HG02642 (cell line): ENCODE results near the gene AFP.
"Not testable (repeated sequence)": the region's sequence is repeated elsewhere in the genome, so short reads cannot be mapped to it uniquely, and the experiment has no call there.

Experiments used
- ATAC-seq: cut with Tn5 transposase; IDR thresholded peaks from one replicate; pipeline ENCODE4 v1.9.1; 2021; ENCODE audit warnings: mild to moderate bottlenecking; ENCODE audit not compliant: unreplicated experiment, poor library complexity

The AFP gene

GRCh38 chr4:73435984-73436383 lies at the start of gene AFP:
AFP (plus strand) TSS chr4:73436221; CDS start chr4:73436263, 42 bp downstream.
- ATAC-seq: no peak

GRCh38 chr4:73387552-73387951 lies 48.5 kb upstream of the AFP start:
- no peak for ATAC-seq

GRCh38 chr4:73388887-73389286 lies 47.1 kb upstream of the AFP start:
- no peak for ATAC-seq

GRCh38 chr4:73389663-73390062 lies 46.4 kb upstream of the AFP start:
- not testable (repeated sequence) for ATAC-seq

- no peak for ATAC-seq
These were observed 44.2 kb upstream of the AFP start for GRCh38 chr4:73391774-73392173.

GRCh38 chr4:73392936-73393335 lies 43.1 kb upstream of the AFP start:
- ATAC-seq: no peak

- no peak for ATAC-seq
These were observed 39.7 kb upstream of the AFP start for GRCh38 chr4:73396304-73396703.

- ATAC-seq: no peak
These were observed 38.7 kb upstream of the AFP start for GRCh38 chr4:73396993-73397972.

- ATAC-seq: no peak
These were observed 34.6 kb upstream of the AFP start for GRCh38 chr4:73401412-73401811.

- ATAC-seq: no peak
These were observed 32.0 kb upstream of the AFP start, which contains the start of gene ALB for GRCh38 chr4:73404042-73404441. ALB (plus strand) TSS chr4:73404287; CDS start chr4:73404328, 41 bp downstream.

GRCh38 chr4:73404457-73404856 lies 31.6 kb upstream of the AFP start:
- no peak for ATAC-seq

GRCh38 chr4:73405138-73405537 lies 30.9 kb upstream of the AFP start:
- ATAC-seq: no peak

GRCh38 chr4:73406548-73406875 lies 29.5 kb upstream of the AFP start:
- no peak for ATAC-seq

- ATAC-seq: no peak
These were observed 28.8 kb upstream of the AFP start for GRCh38 chr4:73407227-73407673.

GRCh38 chr4:73408181-73408867 lies 27.7 kb upstream of the AFP start:
- ATAC-seq: no peak

- ATAC-seq: no peak
These were observed 26.8 kb upstream of the AFP start for GRCh38 chr4:73409012-73409862.

- no peak for ATAC-seq
These were observed 26.0 kb upstream of the AFP start for GRCh38 chr4:73409978-73410548.

- ATAC-seq: no peak
These were observed 24.9 kb upstream of the AFP start for GRCh38 chr4:73410916-73411730.

GRCh38 chr4:73411731-73412414 lies 24.1 kb upstream of the AFP start:
- ATAC-seq: no peak
